KBM-7 (cell line): ENCODE results near the gene ZNF560.

Source experiments
- DNase-seq: peaks from one replicate; pipeline ENCODE4 v3.0.0-alpha.2; 2015
- in situ Hi-C: fragments of 300-500 bp; cut with MboI; formaldehyde crosslinking; loops from 2 replicates; pipeline ENCODE4 v1.14.3; 2020; ENCODE audit warnings: low sequenced_read_pairs, low pct_unique_long_range_greater_than_20kb, mixed read lengths

The ZNF560 gene

DNA sequence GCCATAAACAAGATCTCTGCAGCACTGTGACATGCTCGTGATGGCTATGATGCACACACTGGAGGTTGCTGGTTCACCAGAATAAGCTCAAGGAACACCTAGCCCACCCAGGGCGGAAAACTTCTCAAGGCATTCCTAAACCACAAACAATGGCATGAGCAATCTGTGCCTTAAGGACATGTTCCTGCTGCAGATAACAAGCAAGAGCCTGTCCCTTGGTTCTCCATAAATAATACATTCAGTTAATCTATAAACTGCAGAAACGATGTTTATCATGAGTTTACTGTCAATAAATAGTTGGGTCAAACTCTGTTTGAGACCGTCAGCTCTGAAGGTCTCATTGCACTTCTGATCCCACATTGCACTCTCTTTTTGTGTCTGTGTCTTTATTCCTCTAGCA is 44.5 kb downstream of the ZNF560 start:
- in situ Hi-C loops = no loop called here
- no peak for DNase-seq

- no peak for DNase-seq
- in situ Hi-C loops = no loop called here
These were observed 53.4 kb downstream of the ZNF560 start for GRCh38 chr19:9445037-9445436.

DNA sequence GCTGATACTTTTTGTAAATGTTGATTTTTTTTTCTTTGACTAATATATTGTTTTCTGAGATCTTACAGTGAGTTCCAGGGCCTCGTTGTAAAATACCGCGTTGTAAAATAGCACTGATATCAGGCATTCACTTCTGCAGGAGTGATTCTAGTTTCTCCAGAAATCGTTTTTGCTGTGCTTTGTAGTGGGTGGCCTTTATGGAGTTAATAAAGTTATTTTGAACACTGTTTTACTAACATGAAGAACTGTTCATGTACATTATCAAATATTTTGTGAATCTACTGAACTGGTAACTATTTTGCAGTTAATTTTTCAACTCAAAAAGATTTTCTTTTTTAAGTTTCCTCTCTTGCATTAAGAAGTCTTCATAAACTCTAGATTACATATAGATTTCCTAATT is 62.1 kb downstream of the ZNF560 start:
- in situ Hi-C loops = no loop called here
- DNase-seq = no peak

DNA sequence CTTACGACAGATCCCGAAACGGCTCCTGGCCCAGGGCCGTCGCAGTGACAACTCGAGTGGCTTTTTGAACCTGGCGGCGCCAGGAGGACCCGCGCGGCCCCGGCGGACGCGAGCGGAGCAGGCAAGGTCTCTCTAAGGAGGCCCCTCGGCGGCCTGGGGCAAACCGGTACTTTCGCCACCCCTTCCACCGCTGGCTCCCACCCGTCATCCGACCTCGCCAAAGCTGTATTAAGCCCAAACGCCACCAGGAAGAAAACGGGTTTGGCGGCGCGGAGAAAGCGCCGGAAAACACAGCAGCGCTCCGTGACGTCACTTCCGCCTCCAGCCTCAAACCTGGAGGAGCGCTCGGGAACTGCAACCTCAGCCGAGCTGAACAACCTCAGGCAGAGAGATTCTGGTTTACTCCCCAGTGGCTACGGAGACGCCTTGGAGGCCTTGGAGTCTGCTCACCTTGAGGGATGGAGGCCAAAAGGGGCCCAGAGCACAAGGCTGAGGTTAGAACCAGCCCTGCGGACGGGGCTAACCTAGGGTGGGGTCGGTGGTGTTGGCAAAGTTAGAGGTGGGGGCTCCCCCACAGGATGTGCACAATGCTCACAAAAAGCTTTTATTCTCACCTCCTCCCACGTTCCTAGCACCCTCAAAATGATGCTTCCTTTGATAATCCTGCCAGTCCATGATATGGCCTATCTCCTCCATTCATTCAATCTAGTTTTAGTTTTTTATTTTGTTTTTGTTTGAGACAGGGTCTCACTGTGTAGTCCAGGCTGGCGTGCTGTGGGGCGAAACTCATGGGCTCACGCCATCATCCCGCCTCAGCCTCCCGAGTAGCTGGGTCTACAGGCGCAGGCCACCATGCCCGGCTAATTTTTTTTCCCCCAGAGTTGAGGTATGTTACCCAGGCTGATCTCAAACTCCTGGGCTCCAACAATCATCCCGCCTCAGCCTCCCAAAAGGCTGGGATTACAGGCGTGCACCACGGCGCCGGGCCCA is 62.8 kb downstream of the ZNF560 start, which contains the start of gene ZNF266:
Gene ZNF266, minus strand, starts transcription at position 295 of the 990 bp plus-strand sequence. CDS start 15,484 bp downstream, outside the sequence.
- DNase-seq = peak; percentile 96
- in situ Hi-C loops = no loop called here

DNA sequence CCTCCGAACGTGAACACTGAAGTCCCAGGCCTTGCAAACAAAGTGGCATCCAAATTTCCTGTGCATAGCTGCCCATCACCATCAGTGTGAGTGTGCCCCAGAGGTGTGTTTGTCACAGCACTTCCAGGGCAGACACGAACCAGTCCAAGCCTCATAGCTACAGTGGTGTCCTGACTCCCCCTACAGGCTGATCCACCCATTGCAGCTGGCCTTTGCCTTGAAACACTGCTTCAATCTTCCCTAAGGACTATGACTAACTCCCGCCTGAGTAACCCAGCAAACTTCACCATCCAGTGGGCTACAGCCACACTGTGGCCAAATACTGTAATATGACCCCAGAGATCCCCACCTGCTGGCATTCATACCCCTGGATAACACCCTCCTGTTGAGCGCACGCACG is 66.9 kb downstream of the ZNF560 start:
- no peak for DNase-seq
- in situ Hi-C loops = no loop called here

DNA sequence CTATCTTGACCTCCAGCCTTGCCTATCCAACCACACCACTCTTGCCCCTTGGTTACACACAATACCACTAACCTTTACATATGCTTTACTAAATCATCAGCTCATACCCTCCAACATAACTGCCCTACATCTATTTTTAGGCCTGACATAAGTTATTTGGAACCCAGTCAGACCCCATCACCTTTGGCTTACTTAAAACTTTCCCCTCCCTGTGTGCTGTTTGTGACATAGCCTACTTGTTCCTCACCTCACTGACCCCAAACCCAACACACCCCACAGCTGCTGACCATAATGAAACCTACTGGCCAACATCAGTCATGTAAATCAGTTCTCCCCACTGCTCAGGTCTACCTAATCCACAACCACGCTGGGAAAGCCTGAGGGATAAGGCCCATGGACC is 68.0 kb downstream of the ZNF560 start:
- no peak for DNase-seq
- in situ Hi-C loops = no loop called here

DNA sequence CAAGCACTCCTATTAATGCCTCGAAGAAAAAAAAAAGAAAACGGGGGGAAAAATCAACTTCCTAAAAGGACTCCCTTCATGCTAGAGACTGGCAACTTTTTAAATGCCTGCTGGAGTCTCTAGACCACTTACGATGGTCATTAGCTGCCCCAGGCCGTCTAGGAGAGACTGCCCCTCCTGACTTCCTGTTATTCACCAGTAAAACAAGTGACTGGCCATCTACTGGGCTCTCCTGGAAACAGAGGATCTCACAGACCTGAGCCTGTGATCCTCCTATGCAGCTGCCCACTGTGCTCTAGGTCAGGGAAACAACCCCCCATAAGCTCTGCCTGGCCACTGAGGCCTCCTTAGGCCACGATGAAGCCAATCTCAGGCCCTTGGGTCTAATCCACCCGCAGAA is 70.5 kb downstream of the ZNF560 start:
- in situ Hi-C loops = no loop called here
- no peak for DNase-seq
